T-helper 22 cell (primary cell): ENCODE results near the gene CCNJL.
"Not testable (repeated sequence)": the region's sequence is repeated elsewhere in the genome, so short reads cannot be mapped to it uniquely, and the experiment has no call there.

Experiments
- DNase-seq: peaks from one replicate; pipeline ENCODE4 v3.0.0-alpha.2; 2020; ENCODE audit warnings: low read depth

The CCNJL gene

DNA sequence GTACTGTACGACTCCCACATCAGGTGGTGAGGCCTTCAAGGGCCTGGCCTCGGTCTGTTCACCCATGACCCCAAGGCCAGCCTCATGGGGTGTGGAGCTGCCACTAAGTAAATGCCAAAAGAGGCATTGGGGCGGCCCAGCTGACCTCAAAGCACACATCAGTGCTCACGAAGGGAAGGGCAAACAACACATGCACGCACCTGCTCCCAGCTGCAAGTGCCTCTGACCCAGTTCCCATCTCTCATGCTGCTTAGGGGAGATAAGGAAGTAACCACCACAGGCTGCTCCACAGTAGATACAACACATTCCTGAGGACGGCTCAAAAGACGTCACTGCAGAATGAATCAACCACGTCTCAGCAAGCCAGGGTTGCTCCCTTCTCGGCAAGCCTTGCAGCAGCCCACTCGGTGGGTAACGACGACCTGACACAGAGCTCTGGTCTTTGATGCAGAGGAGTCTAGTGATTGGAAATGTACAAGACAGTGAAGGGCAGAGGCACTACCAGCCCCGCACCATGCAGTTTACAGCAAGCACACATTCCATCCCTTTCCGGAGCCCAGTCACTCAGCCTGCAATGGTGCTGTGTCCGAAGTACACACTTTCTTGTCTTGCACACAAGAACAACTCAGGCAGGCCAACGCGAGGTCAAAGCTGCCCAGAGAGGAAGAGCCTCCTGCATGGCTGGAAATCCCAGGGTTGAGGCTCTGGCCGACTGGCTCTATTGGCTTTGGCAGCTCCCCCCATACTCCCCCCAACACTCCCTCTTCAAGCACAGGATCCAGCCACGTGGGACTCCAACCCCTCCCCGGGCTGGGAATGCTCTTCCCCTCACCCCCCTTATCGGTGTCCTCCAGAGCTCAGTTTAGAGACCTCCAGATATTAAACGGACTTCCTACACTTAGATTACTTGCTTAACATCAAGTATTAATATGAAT lies 51.2 kb downstream of the CCNJL start:
- no peak for DNase-seq

GRCh38 chr5:160260006-160260775 lies 52.2 kb downstream of the CCNJL start:
- no peak for DNase-seq

DNA sequence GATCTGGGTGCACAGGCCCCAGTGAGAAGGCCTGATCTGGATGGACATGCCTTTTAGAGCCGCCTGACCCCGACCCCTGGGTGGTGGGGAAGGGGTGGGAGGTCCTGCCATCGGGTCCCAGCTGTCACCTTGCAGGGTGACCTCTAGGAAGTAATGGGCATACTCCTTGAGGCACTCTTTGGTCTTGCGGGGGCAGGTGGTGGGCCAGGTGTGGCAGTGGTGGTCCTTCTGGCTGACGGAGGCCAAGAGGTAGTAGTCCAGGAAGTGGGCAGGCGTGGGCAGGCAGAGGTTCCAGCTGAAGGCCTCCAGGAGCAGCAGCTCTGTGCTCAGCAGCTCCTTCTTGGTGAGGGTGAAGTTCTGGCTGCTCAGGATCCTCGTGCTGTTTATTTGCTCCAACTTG lies 53.0 kb downstream of the CCNJL start:
- no peak for DNase-seq

- DNase-seq: no peak
Measured at GRCh38 chr5:160254706-160255105, 57.7 kb downstream of the CCNJL start.

DNA sequence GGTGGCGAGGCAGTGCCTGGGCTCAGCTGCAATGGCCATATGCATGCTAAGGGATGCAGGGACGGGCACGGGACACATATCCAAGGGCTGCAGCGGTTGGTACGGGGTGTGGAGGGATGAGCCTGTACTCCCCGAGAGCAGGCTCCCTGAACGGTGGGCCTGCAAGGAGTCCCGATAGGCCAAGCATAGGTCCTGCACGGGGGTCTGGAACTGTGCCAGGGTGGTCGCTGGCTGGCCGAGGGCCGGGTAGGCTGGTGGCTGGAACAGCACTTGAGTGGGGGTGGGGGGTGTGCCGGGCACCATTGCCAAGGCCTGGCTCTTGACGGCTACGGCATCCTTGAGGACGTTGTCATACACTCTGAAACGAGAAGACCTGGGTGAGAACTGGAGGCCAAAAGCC lies 58.9 kb downstream of the CCNJL start:
- DNase-seq: no peak

DNA sequence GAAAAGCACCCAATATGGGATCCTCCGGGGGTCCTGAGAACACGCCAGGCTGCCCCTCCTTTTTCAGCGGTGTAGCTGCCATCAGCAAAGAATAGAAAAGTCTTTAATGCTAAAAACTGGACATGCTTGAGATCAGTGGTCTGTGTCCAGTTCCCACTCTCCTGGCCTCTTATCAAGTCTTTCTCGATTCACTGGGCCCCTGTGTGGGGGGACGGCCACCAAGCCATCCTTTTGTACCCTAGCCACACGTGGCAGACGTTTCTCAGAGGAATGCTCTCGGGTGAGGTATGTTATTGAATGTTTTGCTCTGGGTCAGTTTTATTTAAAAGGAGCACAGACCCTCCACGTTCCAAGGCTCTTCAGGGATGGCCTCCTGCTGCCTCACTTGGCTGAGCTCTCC lies 59.4 kb downstream of the CCNJL start:
- DNase-seq: no peak

DNA sequence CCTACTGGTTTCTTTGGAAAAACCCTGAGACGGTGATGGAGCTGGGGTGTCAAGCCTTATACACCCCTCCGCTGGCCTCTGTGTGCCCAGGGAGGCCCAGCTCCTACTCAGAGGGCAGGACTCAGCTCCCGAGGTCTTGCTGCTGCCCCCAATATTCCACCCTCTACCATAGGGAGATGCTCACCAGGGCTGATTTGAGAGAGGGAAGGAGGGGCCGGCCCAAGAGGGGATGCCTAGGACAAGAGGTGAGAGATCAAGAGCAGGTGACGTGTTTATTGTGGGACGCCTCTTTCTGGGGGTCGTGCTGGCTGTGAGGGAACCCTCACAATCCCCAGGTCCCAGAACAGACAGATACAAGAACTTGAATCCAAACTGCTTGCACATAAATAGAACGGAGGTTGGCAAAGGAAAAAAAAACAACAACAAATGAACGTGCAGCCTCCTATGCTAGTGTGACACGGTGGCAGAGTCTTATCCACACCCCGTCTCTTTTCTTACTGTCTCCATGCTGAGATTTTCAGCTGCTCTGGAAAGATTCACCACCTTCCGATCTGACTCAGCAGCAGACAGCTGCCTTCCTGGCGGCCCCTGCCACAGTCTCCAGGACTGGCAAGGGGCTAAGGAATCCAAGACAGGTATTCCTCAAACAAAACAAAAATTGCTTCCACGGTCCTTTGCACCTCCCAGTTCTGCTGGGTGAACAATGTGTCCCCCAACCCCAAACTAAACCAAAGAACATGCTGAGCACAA lies 60.8 kb downstream of the CCNJL start:
- no peak for DNase-seq

DNA sequence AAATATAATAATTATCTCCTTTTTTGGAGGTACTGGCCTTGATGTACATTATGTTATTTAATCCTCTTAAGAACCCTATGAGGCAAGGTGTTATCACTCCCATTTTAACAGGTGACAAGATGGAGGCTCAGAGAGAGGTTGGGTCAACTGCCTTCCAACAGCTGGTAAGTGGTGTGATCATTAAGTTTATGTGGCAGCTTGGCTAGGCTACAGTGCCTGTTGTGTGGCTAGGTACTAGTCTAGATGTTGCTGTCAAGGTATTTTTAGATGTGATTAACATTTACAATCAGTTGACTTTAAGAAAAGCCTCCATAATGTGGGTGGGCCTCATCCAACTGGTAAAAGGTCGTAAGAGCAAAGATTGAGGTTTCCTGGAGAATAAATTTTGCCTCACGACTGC lies 61.5 kb downstream of the CCNJL start:
- DNase-seq: no peak

DNA sequence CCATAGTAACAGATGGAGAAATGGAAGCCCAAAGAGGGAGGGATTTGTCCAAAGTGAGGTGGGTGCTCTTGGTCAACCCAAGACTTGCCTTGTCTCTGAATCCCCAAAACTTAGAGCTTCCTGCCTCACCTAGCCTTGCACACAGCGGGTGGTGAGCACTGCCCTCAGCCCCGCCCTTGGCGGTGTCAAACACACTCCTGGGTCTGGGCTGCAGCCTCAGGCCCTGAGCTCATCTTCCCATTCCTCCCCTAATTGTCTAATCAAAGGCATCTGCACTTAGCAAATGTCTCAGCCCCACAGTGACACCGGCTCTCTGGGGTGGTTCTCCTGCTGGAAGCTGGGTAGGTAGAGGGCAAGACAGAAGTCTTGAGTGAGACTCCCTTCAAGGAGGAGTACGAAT lies 62.1 kb downstream of the CCNJL start:
- DNase-seq: no peak

DNA sequence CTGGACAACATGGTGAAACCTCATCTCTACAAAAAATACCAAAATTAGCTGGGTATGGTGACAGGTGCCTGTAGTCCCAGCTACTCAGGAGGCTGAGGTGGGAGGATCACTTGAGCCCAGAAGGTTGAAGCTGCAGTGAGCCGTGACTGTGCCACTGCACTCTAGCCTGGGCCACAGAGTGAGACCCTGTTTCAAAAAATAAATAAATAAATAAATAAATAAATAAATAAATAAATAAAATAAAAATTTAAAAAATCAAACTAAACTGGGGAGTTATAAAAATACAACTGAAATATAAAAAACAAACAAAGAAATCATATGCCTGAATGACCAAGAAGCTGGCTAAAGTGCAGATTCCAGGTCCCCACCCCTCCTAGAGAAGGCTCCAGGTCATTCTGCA lies 62.8 kb downstream of the CCNJL start:
- not testable (repeated sequence) for DNase-seq

GRCh38 chr5:160245506-160246086 lies 66.8 kb downstream of the CCNJL start:
- DNase-seq: no peak

DNA sequence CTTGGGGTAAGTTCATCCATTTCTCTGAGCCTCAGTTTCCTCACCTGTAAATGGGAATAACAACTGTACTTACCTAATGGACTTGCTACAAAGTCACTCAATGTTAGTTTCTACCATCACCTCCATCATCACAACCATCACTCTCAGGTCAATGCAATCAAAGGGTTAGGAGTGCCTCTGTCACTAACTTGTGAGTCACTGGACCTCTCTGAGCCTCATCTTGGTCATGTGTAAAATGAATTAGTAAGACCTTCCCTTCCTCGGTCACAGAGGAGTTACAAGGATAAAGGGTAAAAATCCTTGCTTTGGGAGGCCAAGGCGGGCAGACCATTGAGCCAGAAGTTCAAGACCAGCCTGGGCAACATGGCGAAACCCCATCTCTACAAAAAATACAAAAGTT lies 70.2 kb downstream of the CCNJL start:
- no peak for DNase-seq

GRCh38 chr5:160240350-160240749 lies 72.0 kb downstream of the CCNJL start:
- no peak for DNase-seq

- DNase-seq: no peak
Measured at GRCh38 chr5:160237571-160238093, 74.7 kb downstream of the CCNJL start.

GRCh38 chr5:160235731-160236130 lies 76.6 kb downstream of the CCNJL start:
- no peak for DNase-seq

- no peak for DNase-seq
Measured at GRCh38 chr5:160233215-160233614, 79.1 kb downstream of the CCNJL start.

DNA sequence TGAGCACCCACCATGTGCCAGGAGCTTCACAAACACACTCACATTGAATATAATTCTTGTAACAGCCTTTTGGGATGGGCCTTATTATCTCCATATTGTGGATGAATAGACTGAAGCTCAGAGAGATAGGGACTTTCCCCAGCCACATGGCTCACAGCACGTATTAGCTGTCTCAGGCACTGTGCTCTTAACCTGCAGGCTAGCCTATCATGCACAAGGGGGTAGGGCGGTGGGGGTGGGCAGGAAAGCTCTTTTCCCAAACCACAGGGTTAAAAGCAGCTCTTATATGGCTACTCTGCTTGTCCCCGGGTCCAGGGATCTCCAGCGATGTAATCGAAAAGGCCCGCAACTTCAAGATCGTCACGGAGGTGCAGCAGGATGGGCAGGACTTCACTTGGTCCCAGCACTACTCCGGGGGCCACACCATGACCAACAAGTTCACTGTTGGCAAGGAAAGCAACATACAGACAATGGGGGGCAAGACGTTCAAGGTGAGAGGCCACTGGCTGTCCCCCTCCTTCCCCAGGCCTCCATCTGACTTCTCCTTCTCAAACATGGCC lies 80.5 kb downstream of the CCNJL start:
- no peak for DNase-seq

- DNase-seq: no peak
Measured at GRCh38 chr5:160230686-160231527, 81.5 kb downstream of the CCNJL start.

GRCh38 chr5:160229190-160229742 lies 83.1 kb downstream of the CCNJL start, which contains the start of gene FABP6:
FABP6 (plus strand) TSS chr5:160229506; CDS start chr5:160229558, 52 bp downstream.
- DNase-seq: no peak

- no peak for DNase-seq
Measured at GRCh38 chr5:160227012-160227411, 85.4 kb downstream of the CCNJL start.
